HG03175 (cell line): ENCODE measurements around the gene CNPY1.

Source experiments
- ATAC-seq: cut with Tn5 transposase; IDR thresholded peaks from one replicate; pipeline ENCODE4 v1.9.1; 2021; ENCODE audit warnings: mild to moderate bottlenecking, moderate library complexity; ENCODE audit not compliant: unreplicated experiment

The CNPY1 gene

DNA sequence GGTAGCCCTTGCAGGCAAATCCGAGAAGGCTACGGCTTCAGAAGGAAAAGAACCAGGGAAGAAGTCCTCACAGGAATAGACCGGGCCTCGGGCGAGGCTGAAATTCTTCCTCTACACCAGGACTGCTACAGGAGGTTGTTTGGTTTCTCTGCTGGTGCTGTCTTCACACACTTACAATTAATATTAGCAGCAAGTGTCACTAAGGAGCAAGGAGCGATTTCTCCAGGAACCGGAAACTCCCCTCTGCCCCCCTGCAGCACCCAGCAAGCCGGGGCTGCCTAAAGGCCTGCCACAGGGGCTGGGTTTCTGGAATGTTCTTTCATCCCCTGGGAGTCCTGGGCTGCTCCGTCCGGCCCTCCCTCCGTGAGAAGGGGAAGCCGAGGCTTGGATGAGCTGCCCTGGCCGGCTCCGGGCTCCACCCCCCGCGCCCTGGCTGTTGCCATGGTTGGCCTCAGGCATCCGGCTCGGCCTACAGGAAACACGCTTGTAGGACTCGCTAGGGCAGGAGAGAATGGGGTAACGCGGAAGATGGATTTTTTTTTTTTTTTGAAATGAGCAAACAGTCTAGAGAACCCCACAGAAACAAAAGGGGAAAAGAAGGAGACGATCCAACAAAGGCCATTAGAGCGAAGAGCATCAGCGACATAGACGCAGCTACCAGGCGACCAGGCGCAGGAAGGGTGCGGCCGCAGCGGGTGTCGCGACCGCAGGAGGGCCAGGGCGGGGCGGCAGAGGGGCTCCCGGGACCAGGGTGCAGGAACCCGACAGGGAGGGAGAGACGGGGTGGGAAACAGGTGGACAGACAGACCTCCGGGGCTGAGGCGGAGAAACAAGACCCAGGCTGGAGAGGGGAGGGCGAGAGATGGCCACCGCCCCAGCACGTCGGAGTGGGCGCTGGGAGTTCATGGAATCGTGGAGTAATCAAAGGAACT lies 55.4 kb downstream of the CNPY1 start:
- ATAC-seq: peak; percentile 93

DNA sequence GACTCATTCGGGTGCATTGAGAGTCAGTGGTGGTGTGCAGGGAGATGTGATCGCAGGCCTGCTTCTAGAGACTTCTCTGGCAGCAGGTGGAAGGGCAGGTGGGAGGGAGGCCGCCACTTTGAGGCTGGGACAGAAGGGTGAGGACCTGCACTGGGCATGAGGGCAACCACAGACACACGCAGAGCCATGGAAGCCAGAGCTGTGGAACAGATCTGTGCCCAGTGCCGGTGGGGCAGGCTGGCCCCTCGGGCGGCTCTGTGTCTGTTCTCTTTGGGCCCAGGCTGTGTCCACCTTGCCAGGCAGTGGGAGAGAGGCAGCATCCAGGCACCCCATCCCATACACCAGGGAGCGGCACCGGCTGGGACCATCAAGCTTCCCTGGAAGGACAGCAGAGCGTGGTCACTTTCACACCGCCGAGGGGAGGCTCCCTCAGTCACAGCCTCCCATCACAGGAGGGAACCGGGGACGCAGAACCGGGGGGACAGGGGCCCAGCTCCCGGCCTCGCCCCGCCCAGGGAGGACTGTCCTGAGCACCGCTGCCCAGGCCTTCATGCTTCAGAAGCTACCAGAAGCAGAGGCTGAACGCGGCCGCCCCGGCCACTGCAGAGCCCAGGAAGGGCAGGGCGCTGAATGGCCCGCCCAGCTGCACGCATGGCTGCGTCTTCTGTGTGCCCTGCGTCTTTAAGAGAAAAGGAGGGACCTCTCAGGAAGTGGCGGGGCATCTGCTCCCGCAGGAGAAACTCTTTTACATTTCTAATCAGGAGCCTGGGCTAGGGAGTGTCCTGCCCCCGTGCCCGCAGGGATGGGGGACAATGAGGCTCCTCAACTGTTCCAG lies 56.3 kb downstream of the CNPY1 start:
- peak; percentile 44 for ATAC-seq

DNA sequence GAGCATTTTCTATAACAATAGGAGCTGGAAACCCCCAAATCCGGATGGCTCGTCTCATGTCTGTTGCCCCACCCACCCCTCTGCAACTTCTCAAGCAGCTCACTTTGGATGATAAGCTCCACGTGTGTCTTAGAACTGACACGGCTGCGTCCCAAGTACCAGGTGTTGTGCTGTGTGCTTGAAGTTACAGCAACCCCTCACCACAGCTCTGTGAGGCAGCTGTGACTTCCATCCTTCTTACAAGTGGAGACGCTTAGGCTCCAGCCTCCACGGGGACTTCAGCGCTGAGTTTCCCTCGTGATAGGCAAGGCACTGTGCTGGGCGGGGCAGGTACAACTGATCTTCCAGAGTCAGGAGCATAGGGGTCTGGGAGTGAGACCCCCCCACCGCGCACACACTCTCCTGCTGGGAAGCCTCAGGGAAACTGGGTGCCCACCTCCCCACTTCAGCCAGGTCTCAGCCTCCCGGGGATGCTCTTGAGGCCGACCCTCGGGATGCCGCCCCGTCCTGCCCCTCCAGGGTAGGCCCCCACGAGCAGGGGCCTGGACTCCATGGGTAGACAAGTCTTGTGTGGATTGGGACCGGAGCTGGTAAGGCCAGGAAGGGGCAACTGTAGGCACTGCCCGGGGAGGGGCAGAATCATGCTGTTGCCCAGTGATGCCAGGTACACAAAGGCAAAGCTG lies 57.1 kb downstream of the CNPY1 start:
- no peak for ATAC-seq

DNA sequence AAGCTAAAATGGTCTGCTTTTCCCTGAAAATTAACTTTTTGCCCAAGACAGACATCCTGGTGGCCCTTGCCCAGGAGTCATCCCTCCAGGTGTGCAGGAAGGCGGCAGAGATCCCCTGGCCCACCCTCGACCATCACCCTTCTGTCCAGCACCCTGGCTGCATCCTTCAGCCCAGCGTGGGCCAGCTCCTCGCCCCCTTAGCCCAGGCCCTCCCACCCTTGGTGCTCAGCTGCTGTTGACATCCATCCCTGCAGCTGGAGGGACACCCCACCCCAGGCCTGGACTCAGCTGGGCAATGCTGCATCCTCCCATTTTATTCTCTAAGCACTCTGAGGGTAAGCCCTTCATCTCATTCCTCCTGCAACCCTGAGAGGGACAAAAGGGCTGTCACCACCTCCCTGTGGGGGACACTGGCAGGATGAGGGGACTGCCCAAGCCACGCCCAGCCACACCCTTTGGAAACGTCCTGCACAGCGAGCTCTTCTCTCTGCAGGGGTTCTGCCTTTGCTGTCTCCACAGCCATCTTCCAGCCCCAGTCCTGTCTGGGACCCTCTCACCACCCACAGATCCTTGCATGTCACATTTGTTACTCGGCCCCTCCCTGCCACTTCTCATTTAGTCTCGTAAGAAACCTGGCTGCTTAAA lies 57.8 kb downstream of the CNPY1 start:
- no peak for ATAC-seq

DNA sequence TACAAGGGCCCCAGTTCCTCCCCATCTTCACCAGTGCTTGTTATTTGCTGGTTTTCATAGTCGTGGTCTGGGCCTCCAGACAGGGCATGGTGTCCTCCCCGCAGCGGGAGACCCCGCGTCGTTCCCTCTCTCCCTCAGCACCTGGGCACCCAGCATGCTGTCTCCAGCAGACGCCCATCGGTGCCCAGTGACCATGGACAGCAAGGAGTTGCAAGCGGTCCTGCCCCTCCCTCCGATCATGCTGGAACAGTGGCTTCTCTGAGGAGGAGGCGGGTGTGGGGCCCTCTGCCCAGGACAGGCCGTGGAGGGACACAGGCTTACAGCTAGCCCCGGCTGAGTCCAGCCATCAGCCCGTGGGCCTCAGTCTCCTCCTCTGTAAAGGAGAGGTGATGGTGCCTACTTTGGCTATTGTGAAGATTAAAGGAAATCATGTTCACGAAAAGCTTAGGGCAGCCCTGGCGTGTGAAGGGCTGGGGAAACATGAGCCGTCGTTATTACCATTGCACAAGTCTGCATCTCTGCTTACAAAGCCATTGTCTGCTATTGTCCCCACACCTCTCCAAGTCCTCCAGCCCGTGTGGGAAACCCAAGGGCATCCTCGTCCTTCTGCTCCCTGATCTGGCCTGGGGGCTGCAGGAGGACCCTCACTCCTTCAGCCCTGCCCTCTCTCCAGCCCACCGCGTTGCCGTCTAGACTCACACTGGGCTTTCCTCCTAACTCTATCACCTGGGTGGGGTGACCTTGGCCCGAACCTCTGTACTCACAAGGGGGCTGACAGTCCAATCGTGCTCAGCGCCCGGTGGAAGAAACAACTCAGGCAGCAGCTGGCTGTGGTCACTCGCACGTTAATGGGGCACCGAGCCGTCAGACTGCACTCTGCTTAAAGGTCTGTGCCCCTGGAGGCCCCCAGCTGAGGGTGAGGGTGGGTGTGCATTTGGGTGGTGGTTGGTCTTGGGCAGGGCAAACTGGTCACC lies 58.6 kb downstream of the CNPY1 start:
- no peak for ATAC-seq

DNA sequence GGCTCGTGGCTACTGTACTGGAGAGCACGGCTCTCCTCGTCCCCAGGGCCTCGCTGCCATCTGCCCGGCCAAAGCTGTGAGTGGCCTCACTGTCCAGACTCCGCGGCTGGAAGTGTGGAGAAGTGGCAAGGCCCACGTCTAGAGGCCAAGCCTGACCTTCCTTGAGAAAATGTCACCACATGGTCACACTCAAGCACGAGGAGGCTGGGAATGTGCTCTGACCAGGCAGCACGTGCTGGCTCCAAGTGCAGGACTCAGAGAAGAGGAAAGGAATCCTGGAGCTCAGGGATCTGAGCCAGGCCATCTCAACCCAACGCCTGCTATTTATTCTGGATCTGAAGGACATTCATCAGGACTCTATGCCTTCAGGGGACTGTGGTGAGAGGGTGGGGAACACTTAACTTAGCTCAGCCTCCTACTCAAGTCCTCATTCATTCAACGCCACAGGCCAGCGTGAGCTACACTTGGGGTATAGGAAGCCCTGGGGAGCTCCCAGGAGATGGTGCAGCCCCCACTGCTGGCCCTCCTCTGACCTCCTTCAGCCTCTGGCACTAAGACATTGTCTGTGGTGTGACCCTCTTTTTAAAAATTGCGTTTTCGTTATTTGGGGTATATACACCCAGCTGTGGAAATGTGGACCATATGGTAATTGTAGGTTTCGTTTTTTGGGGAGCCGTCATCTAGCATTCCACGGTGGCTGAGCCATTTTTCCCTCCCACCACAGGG lies 59.4 kb downstream of the CNPY1 start:
- ATAC-seq: no peak

DNA sequence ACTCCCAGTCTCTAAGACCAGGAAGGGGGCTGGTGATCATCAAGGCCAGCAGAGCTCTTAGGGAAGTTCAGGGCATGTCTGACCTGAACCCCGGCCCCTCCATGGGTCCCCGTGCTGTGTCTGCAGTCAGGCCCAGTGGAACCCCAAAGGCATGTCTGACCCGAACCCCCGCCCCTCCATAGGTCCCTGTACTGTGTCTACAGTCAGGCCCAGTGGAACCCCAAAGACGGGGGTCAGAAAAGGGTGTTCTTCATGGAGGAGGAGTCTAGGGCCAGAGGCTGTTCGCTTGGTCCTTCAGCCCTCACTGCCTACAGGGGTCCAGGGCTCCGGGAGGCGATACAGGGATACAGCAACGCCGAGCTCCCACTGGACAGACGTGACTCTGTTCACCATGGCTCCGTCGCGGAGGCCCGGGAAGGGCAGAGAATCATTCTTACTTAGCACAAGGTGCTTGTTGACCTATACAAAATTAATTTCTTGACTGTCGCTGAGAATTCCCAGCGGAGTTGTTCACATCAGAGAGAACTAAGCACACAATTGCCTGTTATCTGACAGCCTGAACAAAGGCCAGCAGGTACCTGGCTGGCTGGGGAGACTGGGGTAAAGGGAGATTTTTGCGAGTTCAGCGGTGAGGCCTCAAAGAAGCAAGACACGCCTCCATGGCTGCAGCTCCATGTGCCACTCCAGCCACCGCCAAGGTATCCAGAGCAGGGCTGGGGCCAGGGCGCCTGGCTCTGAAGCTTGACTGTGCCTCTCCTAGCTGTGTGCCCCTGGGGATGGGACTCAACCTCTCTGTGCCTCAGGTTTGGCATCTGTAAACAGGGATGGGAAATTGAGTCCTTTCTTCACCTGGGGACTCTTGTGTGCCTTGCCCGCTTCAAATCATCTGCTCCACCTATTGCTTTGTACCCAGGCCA lies 61.6 kb downstream of the CNPY1 start:
- ATAC-seq: no peak

DNA sequence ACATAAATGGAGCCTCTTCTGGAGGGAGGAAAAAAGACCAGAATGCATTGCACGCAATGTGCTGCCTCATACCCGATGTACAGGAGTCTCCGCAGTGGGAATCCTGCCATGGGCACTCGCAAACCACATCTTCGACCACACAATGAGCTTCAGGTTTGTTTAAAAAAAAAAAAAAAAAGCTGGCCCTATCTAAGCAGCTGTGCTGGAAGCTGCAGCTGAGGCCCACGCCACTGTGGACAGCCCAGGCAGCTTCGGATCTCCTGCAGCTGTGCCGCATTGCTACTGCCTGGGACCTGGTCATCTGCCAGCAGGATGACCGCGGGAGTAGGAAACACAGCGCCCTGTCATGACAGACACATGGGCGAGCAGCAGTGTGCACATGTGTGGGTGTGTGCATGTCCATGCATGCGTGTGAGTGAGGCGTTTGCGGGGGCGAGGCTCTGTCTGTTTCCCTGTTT lies 62.5 kb downstream of the CNPY1 start:
- ATAC-seq: no peak

DNA sequence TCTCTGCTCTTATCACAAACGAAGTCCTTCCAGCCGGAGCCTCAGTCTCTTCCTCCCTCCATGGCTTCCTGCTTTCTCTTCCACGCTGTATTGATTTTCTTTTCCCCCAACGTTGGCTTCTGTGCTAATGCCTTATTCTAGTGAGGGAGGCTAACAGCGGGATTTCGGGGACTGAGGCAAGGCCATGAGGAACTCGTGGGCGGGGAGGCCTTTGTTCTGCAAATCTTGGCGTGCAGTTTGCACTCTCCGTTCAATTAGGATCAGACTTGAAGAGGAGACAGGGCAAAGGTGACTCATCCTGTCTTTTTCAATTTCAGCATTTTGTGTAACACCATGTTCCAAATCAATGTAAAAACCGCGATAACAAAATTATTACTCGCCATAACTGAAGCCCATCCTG lies 63.1 kb downstream of the CNPY1 start:
- ATAC-seq: no peak

DNA sequence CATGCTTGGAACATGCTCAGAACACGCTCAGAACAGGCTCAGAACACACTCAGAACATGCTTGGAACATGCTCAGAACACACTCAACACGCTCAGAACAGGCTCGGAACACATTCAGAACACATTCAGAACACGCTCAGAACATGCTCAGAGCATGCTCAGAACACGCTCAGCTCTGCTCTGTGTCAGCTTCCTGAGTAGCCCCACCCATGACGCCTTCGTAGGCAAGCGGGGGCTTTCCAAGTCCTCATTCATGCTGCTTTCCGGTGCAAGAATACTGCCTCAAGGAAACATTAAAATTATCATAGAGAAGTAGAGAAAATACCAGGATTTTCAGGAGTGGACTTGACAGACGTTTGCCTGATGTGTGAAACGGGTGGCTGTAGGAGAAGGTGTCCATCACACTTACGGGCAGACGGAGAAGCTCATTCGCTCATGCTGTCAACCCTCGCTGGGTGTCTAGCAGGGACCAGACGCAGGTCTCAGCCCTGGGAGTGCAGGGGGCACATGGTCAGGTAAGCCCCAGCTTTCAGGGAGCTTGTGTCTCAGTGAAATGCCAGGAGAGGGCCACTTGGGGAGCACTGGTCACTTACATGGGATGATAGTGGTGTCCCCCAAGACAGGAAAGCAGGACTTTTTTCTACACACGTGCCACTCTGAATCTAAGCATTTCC lies 63.7 kb downstream of the CNPY1 start:
- no peak for ATAC-seq

DNA sequence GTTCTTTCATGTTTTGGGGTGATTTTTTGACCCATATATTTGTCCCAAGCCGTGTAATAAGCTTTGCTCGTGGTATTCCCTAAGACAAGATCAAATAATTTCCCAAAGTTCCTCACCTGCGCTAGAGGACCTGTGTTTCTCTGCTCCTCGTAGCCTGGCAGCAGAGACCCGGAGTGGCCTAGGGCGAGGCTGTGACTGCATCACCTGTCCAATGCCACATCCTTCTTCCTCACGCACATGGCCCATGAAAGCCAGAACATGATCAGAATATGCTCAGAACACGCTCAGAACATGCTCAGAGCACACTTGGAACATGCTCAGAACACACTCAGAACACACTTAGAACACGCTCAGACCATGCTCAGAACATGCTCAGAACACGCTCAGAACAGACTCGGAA lies 64.6 kb downstream of the CNPY1 start:
- no peak for ATAC-seq

DNA sequence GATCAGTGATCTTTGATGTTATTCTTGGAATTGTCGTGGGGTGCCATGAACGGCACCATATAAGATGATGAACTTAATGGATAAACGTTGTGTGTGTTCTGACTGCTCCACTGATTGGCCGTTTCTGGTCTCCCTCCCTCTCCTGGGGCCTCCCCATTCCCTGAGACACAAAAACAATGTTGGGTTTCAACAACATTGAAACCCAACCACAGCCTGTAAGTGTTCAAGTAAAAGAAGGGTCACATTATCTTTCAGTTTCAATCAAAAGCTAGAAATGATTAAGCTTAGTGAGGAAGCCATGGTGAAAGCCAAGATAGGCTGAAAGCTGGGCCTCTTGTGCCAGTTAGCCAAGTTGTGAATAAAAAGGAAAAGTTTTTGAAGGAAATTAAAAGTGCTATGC lies 68.9 kb downstream of the CNPY1 start:
- peak; percentile 94 for ATAC-seq

DNA sequence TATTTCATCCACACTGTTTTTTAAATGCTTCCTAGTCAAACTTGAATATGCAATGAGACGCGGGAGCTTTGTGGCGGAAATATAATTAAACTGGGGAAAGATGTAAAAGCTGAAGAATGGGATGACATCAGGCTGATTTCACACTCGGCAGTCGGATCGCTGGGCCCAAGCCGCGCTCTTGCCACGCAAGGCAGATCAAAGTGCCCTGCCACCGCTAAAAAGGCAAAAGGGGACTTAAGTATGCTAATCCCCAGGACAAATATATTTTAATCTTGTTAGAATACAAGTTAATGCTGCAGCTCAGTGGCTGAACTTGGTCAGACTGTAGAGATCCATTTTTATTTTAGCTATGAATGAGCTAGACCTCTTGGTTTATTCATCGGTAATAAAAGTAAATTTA lies 74.6 kb downstream of the CNPY1 start:
- no peak for ATAC-seq

DNA sequence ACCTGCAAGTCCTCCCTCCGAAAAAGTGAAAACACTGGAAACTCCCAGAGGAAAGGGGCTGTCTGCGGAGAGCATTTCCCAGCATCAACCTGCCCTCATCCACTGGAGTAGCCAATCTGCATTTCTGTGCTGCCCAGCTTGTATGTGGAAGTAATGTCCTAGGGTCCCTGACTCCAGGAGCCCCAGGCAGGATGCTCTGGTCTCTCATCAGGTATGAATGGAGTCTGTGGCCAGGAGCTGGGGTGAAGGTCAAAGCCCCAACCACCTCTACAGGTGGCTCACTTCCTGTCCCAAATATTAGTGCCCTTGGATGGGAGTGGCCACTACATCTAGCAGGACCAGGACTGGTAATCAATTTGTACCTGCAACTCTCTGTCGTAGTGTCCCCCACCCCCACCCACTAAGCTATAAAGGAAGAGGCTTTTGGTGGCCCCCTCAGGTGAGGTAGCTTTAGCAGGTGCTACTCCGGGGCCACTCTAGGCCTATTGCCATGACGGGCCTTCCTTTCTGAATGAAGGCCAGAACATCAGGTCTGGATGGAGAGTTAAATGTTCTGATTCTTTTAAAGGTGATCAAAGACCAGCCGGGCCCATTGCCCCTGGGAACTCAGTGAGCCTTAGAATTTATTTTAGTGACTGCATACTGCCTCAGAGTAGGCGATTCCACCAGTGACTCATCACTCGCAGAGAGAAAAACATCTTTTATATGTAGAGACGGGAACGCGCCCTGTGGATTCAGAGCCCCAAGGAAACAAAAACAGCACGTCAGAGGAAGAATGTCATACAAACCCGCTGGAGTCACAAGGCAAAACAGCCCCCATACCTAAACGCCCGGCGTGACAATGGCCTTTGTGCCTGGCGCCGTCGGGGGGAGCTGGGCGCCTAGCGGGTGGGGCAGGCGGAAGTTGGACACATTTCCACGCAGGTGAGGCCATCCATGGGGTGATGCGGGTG lies 75.4 kb downstream of the CNPY1 start:
- ATAC-seq: no peak

DNA sequence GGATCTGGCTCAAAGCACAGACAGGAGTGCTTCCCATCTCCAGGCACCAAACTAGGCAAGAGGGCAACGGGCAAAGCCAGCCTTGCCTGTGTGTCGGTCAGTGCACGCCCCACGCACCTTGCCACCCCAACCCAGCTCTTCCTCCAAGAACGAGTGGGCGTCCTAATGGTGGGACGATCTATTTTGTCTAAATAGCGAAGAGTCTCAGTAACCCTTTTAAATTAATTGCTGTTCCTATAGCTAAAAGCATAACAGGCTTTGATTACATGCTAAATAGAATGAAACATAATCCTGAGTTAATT lies 76.2 kb downstream of the CNPY1 start:
- ATAC-seq: no peak
